Muscle of leg (tissue), 11 donors: ENCODE results near the gene FGF14. TPM values are rescaled to one million over a fixed set of nuclear protein-coding genes. Genes with fewer than 3 reads are reported as not detected.

ENCODE experiments used
- DNase-seq: peaks from one replicate; pipeline ENCODE4 v3.0.0; 2013
- H3K27ac ChIP-seq: one replicate; pipeline ENCODE4 v1.5.1; 2013; ENCODE audit warnings: mild to moderate bottlenecking, low read length, control low read depth
- H3K27me3 ChIP-seq: one replicate; pipeline ENCODE4 v1.6.1; 2013; ENCODE audit warnings: low read length; ENCODE audit not compliant: control insufficient read depth, insufficient read depth
- H3K36me3 ChIP-seq: one replicate; pipeline ENCODE4 v1.6.1; 2013; ENCODE audit warnings: low read length; ENCODE audit not compliant: control insufficient read depth, insufficient read depth
- H3K4me1 ChIP-seq: one replicate; pipeline ENCODE4 v1.6.1; 2013; ENCODE audit warnings: low read length; ENCODE audit not compliant: control insufficient read depth, insufficient read depth
- H3K4me3 ChIP-seq: one replicate; pipeline ENCODE4 v1.5.1; 2013; ENCODE audit warnings: low read length, control low read depth
- H3K9me3 ChIP-seq: replicated peaks from 2 replicates; pipeline ENCODE4 v1.6.1; 2013; ENCODE audit warnings: low read depth, low read length; ENCODE audit not compliant: control insufficient read depth
- WGBS: methylation state at CpG from one replicate; pipeline ENCODE4 v1.1.5; 2013; ENCODE audit warnings: missing lambda C conversion rate; ENCODE audit not compliant: insufficient coverage; 5-methylcytosine and 5-hydroxymethylcytosine counted together
- polyA plus RNA-seq, 8 donors: library from polyadenylated mRNA; unstranded; fragments of 120-200 nt; gene quantifications; one replicate each; pipeline versions ENCODE4 v1.2.1 to v1.2.3, GENCODE V29; 2013; ENCODE audit warnings: inconsistent platforms in 1 of 8, low replicate concordance in 1 of 8; ENCODE audit not compliant: insufficient read length in 8 of 8, insufficient read depth in 1 of 8
- total RNA-seq: library from RNA; stranded (reverse); fragments of 120-200 nt; gene quantifications from one replicate; pipeline ENCODE4 v1.2.4, GENCODE V29; 2013

FGF14 gene
- total and polyA plus RNA-seq, 9 donors = 0.09 to 2.1 (median 0.83) TPM

DNA sequence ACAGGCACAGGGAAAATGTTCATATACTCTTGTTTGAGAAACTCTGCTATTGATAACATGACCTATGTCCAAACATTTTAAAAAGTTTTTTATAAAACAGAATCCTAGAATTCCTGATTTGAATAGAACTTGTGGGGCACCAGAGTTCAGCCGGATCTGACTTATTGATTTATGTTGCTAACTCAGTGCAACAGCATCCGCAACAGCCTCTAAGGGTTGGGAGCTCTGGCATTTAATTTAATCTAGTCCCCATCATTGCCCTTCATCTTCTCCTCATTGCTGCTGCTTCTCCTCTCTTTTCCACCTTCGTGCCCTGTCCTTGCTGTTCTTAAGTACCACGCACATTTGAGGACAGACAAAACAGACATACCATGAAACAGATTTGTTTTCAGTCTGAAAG lies 214.5 kb downstream of the FGF14 start:
- no peaks in the 10 kb centered on the region for H3K4me1 ChIP-seq
- DNase-seq = no peak
- H3K27ac ChIP-seq = no peak overlapping the region
- no peaks in the 10 kb centered on the region for H3K27me3 ChIP-seq
- no peaks in the 10 kb centered on the region for H3K9me3 ChIP-seq
- H3K4me3 ChIP-seq = no peak overlapping the region
- no peaks in the 10 kb centered on the region for H3K36me3 ChIP-seq
- 50% methylated on average over 1 of the region's 4 CpGs for WGBS

DNA sequence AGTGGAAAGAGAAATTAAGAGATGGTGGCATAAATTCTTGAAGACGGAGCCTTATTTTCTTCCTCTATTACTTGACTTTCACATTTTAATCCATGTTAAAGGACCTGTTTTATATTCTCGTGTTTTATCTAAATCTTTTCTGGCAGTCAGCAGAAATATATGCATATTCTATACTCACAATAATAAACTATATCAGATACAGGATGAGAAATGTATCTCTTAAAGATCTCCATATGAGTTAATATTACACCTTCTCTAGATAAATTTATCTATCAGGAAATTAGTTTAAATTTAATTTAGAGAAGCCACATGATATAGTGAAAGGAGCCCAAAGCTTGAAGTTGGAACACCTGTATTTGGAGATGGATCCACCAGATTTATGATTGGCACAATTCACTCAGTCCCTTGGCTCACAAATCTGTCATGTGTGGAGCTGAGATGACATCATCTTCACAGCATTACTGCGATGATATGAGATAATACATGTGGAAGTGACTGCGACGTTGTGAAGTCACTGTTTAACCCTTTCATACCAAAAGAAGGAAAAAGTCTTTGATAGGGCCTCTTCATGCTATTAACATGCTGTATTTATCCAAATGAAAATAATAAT lies 216.4 kb downstream of the FGF14 start:
- Histone ChIP-seq H3K27ac (no peak overlapping the region), H3K36me3 (no peaks in the 10 kb centered on the region), H3K4me1 (no peaks in the 10 kb centered on the region), H3K9me3 (no peaks in the 10 kb centered on the region), H3K4me3 (no peak overlapping the region), H3K27me3 (no peaks in the 10 kb centered on the region)
- DNase-seq = no peak
- WGBS = no CpG with 5 or more reads among the region's 5 CpGs

DNA sequence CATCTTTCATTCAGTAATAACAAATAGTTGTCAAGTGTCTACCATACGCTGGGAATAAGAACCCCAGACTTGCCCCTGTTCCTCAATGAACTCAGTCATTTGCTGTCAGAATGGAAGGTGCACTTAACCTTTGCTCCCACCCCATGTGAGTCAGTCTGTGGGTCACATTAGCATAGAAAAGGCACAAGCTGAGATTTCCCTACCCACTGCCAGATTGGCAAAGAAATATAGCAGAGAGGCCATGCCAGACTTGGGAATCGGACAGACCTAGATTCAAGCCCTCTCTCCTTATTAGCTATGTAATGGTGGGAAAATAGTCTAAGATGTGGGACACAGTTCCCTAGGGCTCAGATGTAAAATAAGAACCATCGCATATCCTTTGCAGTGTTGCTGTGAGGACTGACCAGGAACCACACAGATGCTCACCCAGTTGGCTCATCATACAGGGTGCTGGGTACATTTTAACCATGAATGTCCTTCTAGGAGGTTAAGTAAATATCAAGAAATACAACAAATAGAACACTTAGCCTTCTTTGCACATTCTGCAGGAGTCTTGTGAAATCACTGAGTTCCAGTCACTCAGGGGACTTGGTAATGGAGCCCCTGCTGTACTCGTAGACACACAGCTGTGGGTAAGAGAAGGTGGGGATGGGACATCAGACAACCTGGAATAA lies 218.2 kb downstream of the FGF14 start:
- H3K4me3 ChIP-seq = no peak overlapping the region
- WGBS = 60% methylated on average over 1 of the region's 4 CpGs
- H3K9me3 ChIP-seq = no peaks in the 10 kb centered on the region
- no peaks in the 10 kb centered on the region for H3K27me3 ChIP-seq
- no peak overlapping the region for H3K27ac ChIP-seq
- no peaks in the 10 kb centered on the region for H3K4me1 ChIP-seq
- no peaks in the 10 kb centered on the region for H3K36me3 ChIP-seq
- no peak for DNase-seq

- no peaks in the 10 kb centered on the region for H3K9me3 ChIP-seq
- 30% methylated on average over 2 of the region's 5 CpGs for WGBS
- H3K4me3 ChIP-seq = no peak overlapping the region
- H3K36me3 ChIP-seq = no peaks in the 10 kb centered on the region
- H3K4me1 ChIP-seq = no peaks in the 10 kb centered on the region
- no peaks in the 10 kb centered on the region for H3K27me3 ChIP-seq
- no peak for DNase-seq
- no peak overlapping the region for H3K27ac ChIP-seq
These were observed 219.7 kb downstream of the FGF14 start for GRCh38 chr13:102182170-102182569.

GRCh38 chr13:102177431-102177830 lies 224.4 kb downstream of the FGF14 start:
- H3K36me3 ChIP-seq = no peaks in the 10 kb centered on the region
- no peaks in the 10 kb centered on the region for H3K9me3 ChIP-seq
- no peaks in the 10 kb centered on the region for H3K4me1 ChIP-seq
- no peaks in the 10 kb centered on the region for H3K27me3 ChIP-seq
- no peak overlapping the region for H3K4me3 ChIP-seq
- H3K27ac ChIP-seq = no peak overlapping the region
- peak; percentile 81 for DNase-seq

GRCh38 chr13:102176846-102177245 lies 225.0 kb downstream of the FGF14 start:
- H3K27ac ChIP-seq = peak overlapping the region; percentile 13
- no peak for DNase-seq
- no peaks in the 10 kb centered on the region for H3K36me3 ChIP-seq
- no peak overlapping the region for H3K4me3 ChIP-seq
- H3K27me3 ChIP-seq = no peaks in the 10 kb centered on the region
- WGBS = no CpG with 5 or more reads among the region's 4 CpGs
- H3K4me1 ChIP-seq = no peaks in the 10 kb centered on the region
- H3K9me3 ChIP-seq = no peaks in the 10 kb centered on the region

DNA sequence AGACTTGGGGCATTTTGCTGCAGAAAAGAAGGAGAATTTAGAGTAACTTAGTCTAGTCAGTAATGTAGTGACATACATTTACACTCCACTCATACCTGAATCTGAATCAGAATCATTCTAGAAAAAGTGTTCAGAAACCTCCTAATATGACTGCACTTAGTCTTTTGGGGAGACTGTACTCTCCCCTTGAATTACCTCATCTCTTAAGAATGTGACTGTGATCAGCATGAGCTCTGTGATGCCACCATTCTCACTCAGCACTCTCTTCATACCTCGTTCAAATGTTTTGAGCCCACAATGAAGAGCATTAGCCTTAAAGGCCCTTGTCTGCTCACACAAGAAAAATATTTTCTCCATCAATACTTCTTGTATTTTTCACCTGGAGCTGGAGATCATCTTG lies 229.4 kb downstream of the FGF14 start:
- no peak for DNase-seq
- no peaks in the 10 kb centered on the region for H3K9me3 ChIP-seq
- H3K4me1 ChIP-seq = no peaks in the 10 kb centered on the region
- no peaks in the 10 kb centered on the region for H3K27me3 ChIP-seq
- WGBS = no CpG with 5 or more reads among the region's 1 CpG
- H3K27ac ChIP-seq = no peak overlapping the region
- no peak overlapping the region for H3K4me3 ChIP-seq
- no peaks in the 10 kb centered on the region for H3K36me3 ChIP-seq

DNA sequence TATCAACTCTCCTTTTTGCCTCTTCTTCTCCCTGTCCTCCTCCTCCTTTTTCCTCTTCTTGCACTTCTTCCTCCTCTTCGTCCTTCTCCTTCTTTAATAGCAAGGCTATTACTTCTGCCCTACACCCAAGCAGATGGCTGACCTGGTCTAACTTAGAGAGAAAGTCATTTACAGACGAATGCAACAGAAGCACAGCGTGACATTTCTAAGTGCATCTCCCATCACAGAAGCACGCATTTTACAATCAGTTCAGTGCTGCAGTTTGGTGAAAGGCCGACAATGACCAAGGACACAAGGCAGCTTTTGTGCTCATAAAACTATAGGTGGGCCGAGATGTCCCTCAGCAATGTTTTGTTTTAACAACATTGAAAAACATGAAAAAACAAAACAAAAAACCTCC lies 231.5 kb downstream of the FGF14 start:
- no peaks in the 10 kb centered on the region for H3K4me1 ChIP-seq
- no peaks in the 10 kb centered on the region for H3K27me3 ChIP-seq
- no peaks in the 10 kb centered on the region for H3K9me3 ChIP-seq
- DNase-seq = no peak
- no peak overlapping the region for H3K4me3 ChIP-seq
- no peak overlapping the region for H3K27ac ChIP-seq
- H3K36me3 ChIP-seq = no peaks in the 10 kb centered on the region
- 48% methylated on average over 5 of the region's 6 CpGs for WGBS

DNA sequence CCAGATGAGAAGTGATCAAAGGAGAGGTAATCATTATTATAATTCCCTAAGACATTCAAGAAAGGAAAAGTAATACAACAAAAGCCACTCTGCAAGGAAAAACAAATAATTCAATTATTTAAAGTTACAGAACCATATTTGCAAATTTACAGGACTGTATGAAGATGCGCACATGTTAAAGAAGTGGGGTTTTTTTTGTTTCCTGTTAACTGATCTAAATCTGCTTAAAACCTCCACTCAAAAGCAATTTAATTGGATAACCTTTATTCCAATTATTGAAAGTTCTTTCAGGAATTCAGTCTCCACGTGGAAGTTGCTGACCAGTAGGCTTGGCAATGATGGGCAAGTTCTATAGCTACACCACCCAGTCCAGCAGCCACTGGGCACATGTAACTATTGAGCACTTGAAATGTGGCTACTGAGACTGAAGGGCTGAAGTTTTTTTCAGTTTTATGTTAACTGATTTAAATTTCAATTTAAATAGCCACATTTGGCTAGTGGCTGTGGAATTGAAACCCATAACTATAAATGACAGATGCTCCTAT lies 232.3 kb downstream of the FGF14 start:
- DNase-seq = no peak
- Histone ChIP-seq H3K9me3 (no peaks in the 10 kb centered on the region), H3K27me3 (no peaks in the 10 kb centered on the region), H3K4me1 (no peaks in the 10 kb centered on the region), H3K27ac (no peak overlapping the region), H3K4me3 (no peak overlapping the region), H3K36me3 (no peaks in the 10 kb centered on the region)
- no CpG with 5 or more reads among the region's 2 CpGs for WGBS

GRCh38 chr13:102152790-102153189 lies 249.1 kb downstream of the FGF14 start:
- no peaks in the 10 kb centered on the region for H3K9me3 ChIP-seq
- no peaks in the 10 kb centered on the region for H3K4me1 ChIP-seq
- WGBS = 33% methylated on average over 1 of the region's 5 CpGs
- no peak for DNase-seq
- H3K27me3 ChIP-seq = no peaks in the 10 kb centered on the region
- H3K36me3 ChIP-seq = no peaks in the 10 kb centered on the region
- H3K4me3 ChIP-seq = no peak overlapping the region
- H3K27ac ChIP-seq = no peak overlapping the region
